Neural progenitor cell (in vitro differentiated cells): Measurements from ENCODE around the gene SHTN1.

Experiments
- CTCF ChIP-seq: fragments of 200-600 bp; sonication (generic); IDR thresholded peaks from 2 replicates; pipeline ENCODE4 v1.5.1; 2017; ENCODE audit warnings: antibody characterized with exemption, mild to moderate bottlenecking
- EZH2 ChIP-seq: fragments of 200-600 bp; sonication (generic); IDR thresholded peaks from 2 replicates; pipeline ENCODE4 v1.6.1; 2017; ENCODE audit warnings: antibody characterized with exemption, mild to moderate bottlenecking, moderate library complexity
- EZH2phosphoT487 ChIP-seq: fragments of 200-600 bp; sonication (generic); IDR thresholded peaks from 2 replicates; pipeline ENCODE4 v1.6.1; 2017; ENCODE audit warnings: antibody characterized with exemption

- TF ChIP-seq EZH2phosphoT487 (no peak), EZH2 (no peak), CTCF (no peak)
Observed at GRCh38 chr10:117016266-117016665, 11.3 kb upstream of the SHTN1 start.
